Activated gamma-delta T cell (primary cell): ENCODE measurements around the gene PLAAT2.
"Not testable (repeated sequence)": the region's sequence is repeated elsewhere in the genome, so short reads cannot be mapped to it uniquely, and the experiment has no call there.

Experiments used
- DNase-seq: peaks from one replicate; lab custom pipeline; 2025; lab: John Stamatoyannopoulos, UW

Gene PLAAT2

GRCh38 chr11:63578882-63579281 is 15.7 kb upstream of the PLAAT2 start:
- DNase-seq, result not testable (repeated sequence)

GRCh38 chr11:63574856-63575602 is 11.8 kb upstream of the PLAAT2 start:
- no peak for DNase-seq

- DNase-seq, result no peak
Observed at GRCh38 chr11:63573881-63574855, 11.0 kb upstream of the PLAAT2 start.

GRCh38 chr11:63572026-63572688 is 9.0 kb upstream of the PLAAT2 start:
- DNase-seq, result no peak

- no peak for DNase-seq
Observed at GRCh38 chr11:63569570-63569969, 6.4 kb upstream of the PLAAT2 start.

- no peak for DNase-seq
Observed at GRCh38 chr11:63567044-63567840, 4.1 kb upstream of the PLAAT2 start.

GRCh38 chr11:63564784-63565350 is 1.7 kb upstream of the PLAAT2 start:
- DNase-seq, result no peak

GRCh38 chr11:63564056-63564774 is 1.0 kb upstream of the PLAAT2 start:
- DNase-seq, result no peak

GRCh38 chr11:63560506-63561180 is 2.5 kb downstream of the PLAAT2 start:
- DNase-seq, result no peak

GRCh38 chr11:63558459-63559157 is 4.6 kb downstream of the PLAAT2 start:
- no peak for DNase-seq

GRCh38 chr11:63557570-63557969 is 5.6 kb downstream of the PLAAT2 start:
- no peak for DNase-seq

- no peak for DNase-seq
Observed at GRCh38 chr11:63556404-63557013, 6.7 kb downstream of the PLAAT2 start.

GRCh38 chr11:63554877-63555223 is 8.3 kb downstream of the PLAAT2 start:
- no peak for DNase-seq

GRCh38 chr11:63553759-63554158 is 9.4 kb downstream of the PLAAT2 start:
- DNase-seq, result peak; percentile 43

- DNase-seq, result no peak
Observed at GRCh38 chr11:63552921-63553320, 10.3 kb downstream of the PLAAT2 start.

GRCh38 chr11:63551889-63552266 is 11.3 kb downstream of the PLAAT2 start:
- no peak for DNase-seq

GRCh38 chr11:63551091-63551888 is 11.9 kb downstream of the PLAAT2 start:
- DNase-seq, result no peak

GRCh38 chr11:63550156-63550700 is 13.0 kb downstream of the PLAAT2 start:
- DNase-seq, result not testable (repeated sequence)
